Activated CD8-positive, alpha-beta T cell treated with anti-CD3 and anti-CD28 coated beads for 36 hours (primary cell): ENCODE data around the gene SNRPD3. TPM values are rescaled to one million over a fixed set of nuclear protein-coding genes. Genes with fewer than 3 reads are reported as not detected.

Source experiments
- ATAC-seq: fragments of 200-7000 bp; cut with Tn5 transposase; one replicate; pipeline ENCODE4 v1.10.0; 2021; ENCODE audit warnings: mild to moderate bottlenecking, moderate library complexity
- CTCF ChIA-PET: fragments of 350-600 bp; sonication (Branson Sonifier 250); formaldehyde crosslinking; loops from one replicate; lab custom pipeline; 2021; ENCODE audit warnings: antibody characterized with exemption; lab: Charles Lee
- POLR2A ChIA-PET: fragments of 350-600 bp; sonication (Branson Sonifier 250); formaldehyde crosslinking; loops from one replicate; lab custom pipeline; 2021; ENCODE audit warnings: antibody characterized with exemption; lab: Charles Lee
- DNase-seq: peaks from one replicate; pipeline ENCODE4 v3.0.0-alpha.2; 2020
- H3K27ac Mint-ChIP-seq: one replicate; pipeline ENCODE4 v1.8.0; 2021; ENCODE audit warnings: mild to moderate bottlenecking, mixed read lengths
- H3K27me3 Mint-ChIP-seq: one replicate; pipeline ENCODE4 v1.8.0; 2021; ENCODE audit warnings: mixed read lengths
- H3K36me3 Mint-ChIP-seq: one replicate; pipeline ENCODE4 v1.8.0; 2021; ENCODE audit warnings: low read depth, mixed read lengths
- H3K4me1 Mint-ChIP-seq: one replicate; pipeline ENCODE4 v1.8.0; 2021; ENCODE audit warnings: low read depth, mixed read lengths
- H3K4me3 Mint-ChIP-seq: one replicate; pipeline ENCODE4 v1.8.0; 2021; ENCODE audit warnings: mild to moderate bottlenecking, moderate library complexity, mixed read lengths
- H3K9me3 Mint-ChIP-seq: one replicate; pipeline ENCODE4 v1.8.0; 2021; ENCODE audit warnings: mixed read lengths
- intact Hi-C: fragments of 100-400 bp; cut with micrococcal nuclease; formaldehyde crosslinking; loops from one replicate; pipeline ENCODE4 v1.10.0; 2022
- total RNA-seq, 2 experiments: library from RNA; stranded (reverse); gene quantifications; one replicate each; pipeline ENCODE4 v1.2.3, GENCODE V29; 2021
- TF ChIP-seq, protein P1 (sequence below): fragments of 200-600 bp; IDR thresholded peaks from one replicate; pipeline ENCODE4 v1.8.0; 2022; ENCODE audit warnings: antibody characterized with exemption, mild to moderate bottlenecking

The SNRPD3 gene
- total RNA-seq, 2 experiments from 2014 or later = 153 to 165 TPM

DNA sequence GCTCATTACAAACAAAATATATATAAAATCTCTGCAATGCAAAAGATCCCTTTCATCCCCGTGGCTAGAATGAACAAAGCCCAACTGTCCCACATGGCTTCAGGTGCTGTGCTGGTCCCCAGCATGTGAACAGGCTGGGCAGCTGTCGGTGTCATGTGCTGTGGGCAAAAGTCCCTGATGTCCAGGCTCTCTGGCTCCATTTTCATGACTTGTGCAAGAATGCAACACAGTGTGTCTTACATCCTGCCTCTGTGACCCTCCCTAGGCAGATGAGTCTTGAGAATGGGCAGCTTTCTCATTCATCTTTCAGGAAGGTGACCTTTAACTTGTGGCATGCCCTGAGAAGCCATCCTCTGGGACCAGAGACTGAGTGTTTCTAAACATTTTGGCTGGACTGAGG lies 15.3 kb upstream of the SNRPD3 start:
- ChIA-PET POLR2A (interaction anchor here (0.8 kb wide), 1 partner anchor 322 kb away, joined by 4 read pairs; no protein-coding TSS in a partner anchor), CTCF (interaction anchor here (1.5 to 1.8 kb wide), 2 partner anchors 11 to 13 kb away, joined by 5 to 7 read pairs; no protein-coding TSS in a partner anchor)
- TF ChIP-seq, protein P1, sequence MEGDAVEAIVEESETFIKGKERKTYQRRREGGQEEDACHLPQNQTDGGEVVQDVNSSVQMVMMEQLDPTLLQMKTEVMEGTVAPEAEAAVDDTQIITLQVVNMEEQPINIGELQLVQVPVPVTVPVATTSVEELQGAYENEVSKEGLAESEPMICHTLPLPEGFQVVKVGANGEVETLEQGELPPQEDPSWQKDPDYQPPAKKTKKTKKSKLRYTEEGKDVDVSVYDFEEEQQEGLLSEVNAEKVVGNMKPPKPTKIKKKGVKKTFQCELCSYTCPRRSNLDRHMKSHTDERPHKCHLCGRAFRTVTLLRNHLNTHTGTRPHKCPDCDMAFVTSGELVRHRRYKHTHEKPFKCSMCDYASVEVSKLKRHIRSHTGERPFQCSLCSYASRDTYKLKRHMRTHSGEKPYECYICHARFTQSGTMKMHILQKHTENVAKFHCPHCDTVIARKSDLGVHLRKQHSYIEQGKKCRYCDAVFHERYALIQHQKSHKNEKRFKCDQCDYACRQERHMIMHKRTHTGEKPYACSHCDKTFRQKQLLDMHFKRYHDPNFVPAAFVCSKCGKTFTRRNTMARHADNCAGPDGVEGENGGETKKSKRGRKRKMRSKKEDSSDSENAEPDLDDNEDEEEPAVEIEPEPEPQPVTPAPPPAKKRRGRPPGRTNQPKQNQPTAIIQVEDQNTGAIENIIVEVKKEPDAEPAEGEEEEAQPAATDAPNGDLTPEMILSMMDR = no peak
- Mint-ChIP-seq H3K4me1 (no peaks in the 10 kb centered on the region), H3K36me3 (peaks cover 10% of the 10 kb centered on the region), H3K4me3 (no peak overlapping the region), H3K27ac (no peak overlapping the region), H3K9me3 (no peaks in the 10 kb centered on the region), H3K27me3 (no peaks in the 10 kb centered on the region)
- ATAC-seq (no peak), DNase-seq (no peak)
- intact Hi-C loops = no loop called here

- Mint-ChIP-seq H3K36me3 (peaks cover 11% of the 10 kb centered on the region), H3K27ac (peak overlapping the region; percentile 38), H3K9me3 (no peaks in the 10 kb centered on the region), H3K4me3 (no peak overlapping the region), H3K27me3 (no peaks in the 10 kb centered on the region), H3K4me1 (no peaks in the 10 kb centered on the region)
- ChIA-PET CTCF (no interaction called here), POLR2A (interaction anchor here (0.6 to 2.5 kb wide), 3 partner anchors 12 to 113 kb away, joined by 3 to 14 read pairs (median 5); partner anchors contain the start of gene GUCD1)
- no peak for DNase-seq
- TF ChIP-seq, protein P1 = no peak
- intact Hi-C loops = no loop called here
- ATAC-seq = no peak
These were observed 13.9 kb upstream of the SNRPD3 start for GRCh38 chr22:24541681-24542515.

- no peak for DNase-seq
- Mint-ChIP-seq H3K9me3 (no peaks in the 10 kb centered on the region), H3K27ac (no peak overlapping the region), H3K4me3 (no peak overlapping the region), H3K4me1 (no peaks in the 10 kb centered on the region), H3K36me3 (peaks cover 13% of the 10 kb centered on the region), H3K27me3 (no peaks in the 10 kb centered on the region)
- ChIA-PET POLR2A (interaction anchor here (2.5 kb wide), 1 partner anchor 12 kb away, joined by 14 read pairs; the partner anchor contains the start of gene GUCD1), CTCF (no interaction called here)
- no peak for ATAC-seq
- TF ChIP-seq, protein P1 = no peak
- intact Hi-C loops = no loop called here
These were observed 13.2 kb upstream of the SNRPD3 start for GRCh38 chr22:24542641-24543040.

- CTCF ChIA-PET = no interaction called here
- TF ChIP-seq, protein P1 = no peak
- no peaks in the 10 kb centered on the region for H3K27me3 Mint-ChIP-seq
- POLR2A ChIA-PET = interaction anchor here (2.5 kb wide), 1 partner anchor 11 kb away, joined by 14 read pairs; the partner anchor contains the start of gene GUCD1
- no peak for DNase-seq
- no peaks in the 10 kb centered on the region for H3K4me1 Mint-ChIP-seq
- no peaks in the 10 kb centered on the region for H3K9me3 Mint-ChIP-seq
- ATAC-seq = no peak
- peaks cover 13% of the 10 kb centered on the region for H3K36me3 Mint-ChIP-seq
- H3K27ac Mint-ChIP-seq = no peak overlapping the region
- no peak overlapping the region for H3K4me3 Mint-ChIP-seq
- intact Hi-C loops = no loop called here
These were observed 12.6 kb upstream of the SNRPD3 start for GRCh38 chr22:24543185-24543601.
